ENCODE data around the gene MYH14. TPM values are rescaled to one million over a fixed set of nuclear protein-coding genes. Genes with fewer than 3 reads are reported as not detected.

Gene MYH14
- total and polyA plus RNA-seq, 9 of the 15 experiments (the other 6 are each of a cell fraction or from before 2014, with no cell fraction given): 0.04 to 0.86 (median 0.19) TPM; not detected in 2

- TF ChIP-seq MGA (IDR thresholded peaks at IDR 0.05): peak; percentile 31
- TF ChIP-seq ZNF518B (CRISPR knock-in tag; IDR thresholded peaks at IDR 0.05): no peak
- 0 out of 2 replicates have a peak, but pooled peaks have one; percentile 42 for TF ChIP-seq MBD2 (IDR thresholded peaks at IDR 0.05; ENCODE audit: borderline replicate concordance, low read depth)
- no peak for TF ChIP-seq ZBTB17 (CRISPR knock-in tag; IDR thresholded peaks at IDR 0.05)
- TF ChIP-seq ZNF146 (CRISPR knock-in tag; IDR thresholded peaks at IDR 0.05; ENCODE audit: unreplicated experiment): no peak
- 0 out of 2 replicates have a peak, but pooled peaks have one; percentile 11 for TF ChIP-seq MAFG (tag; conservative IDR thresholded peaks at IDR 0.05)
- TF ChIP-seq ZNF431 (CRISPR knock-in tag; IDR thresholded peaks at IDR 0.05): no peak
- TF ChIP-seq, protein P1, sequence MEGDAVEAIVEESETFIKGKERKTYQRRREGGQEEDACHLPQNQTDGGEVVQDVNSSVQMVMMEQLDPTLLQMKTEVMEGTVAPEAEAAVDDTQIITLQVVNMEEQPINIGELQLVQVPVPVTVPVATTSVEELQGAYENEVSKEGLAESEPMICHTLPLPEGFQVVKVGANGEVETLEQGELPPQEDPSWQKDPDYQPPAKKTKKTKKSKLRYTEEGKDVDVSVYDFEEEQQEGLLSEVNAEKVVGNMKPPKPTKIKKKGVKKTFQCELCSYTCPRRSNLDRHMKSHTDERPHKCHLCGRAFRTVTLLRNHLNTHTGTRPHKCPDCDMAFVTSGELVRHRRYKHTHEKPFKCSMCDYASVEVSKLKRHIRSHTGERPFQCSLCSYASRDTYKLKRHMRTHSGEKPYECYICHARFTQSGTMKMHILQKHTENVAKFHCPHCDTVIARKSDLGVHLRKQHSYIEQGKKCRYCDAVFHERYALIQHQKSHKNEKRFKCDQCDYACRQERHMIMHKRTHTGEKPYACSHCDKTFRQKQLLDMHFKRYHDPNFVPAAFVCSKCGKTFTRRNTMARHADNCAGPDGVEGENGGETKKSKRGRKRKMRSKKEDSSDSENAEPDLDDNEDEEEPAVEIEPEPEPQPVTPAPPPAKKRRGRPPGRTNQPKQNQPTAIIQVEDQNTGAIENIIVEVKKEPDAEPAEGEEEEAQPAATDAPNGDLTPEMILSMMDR (IDR thresholded peaks at IDR 0.05 in 2 of 3, conservative IDR thresholded peaks at IDR 0.05 in 1 of 3; ENCODE audit: insufficient read depth in 2 of 3, low read depth in 1 of 3, low read length in 3 of 3): no peak
- no peak for TF ChIP-seq MTF1 (CRISPR knock-in tag; IDR thresholded peaks at IDR 0.05; ENCODE audit: borderline replicate concordance)
Observed at GRCh38 chr19:50203281-50204080, at the start of gene MYH14 (continued).

All from K562 (cell line).